ENCODE results near the gene SGMS1.

The SGMS1 gene

GRCh38 chr10:50531388-50532077 lies 92.2 kb downstream of the SGMS1 start:
- no peak for DNase-seq

GRCh38 chr10:50529660-50530059 lies 94.1 kb downstream of the SGMS1 start:
- DNase-seq: no peak

GRCh38 chr10:50528206-50528605 lies 95.5 kb downstream of the SGMS1 start:
- no peak for DNase-seq

GRCh38 chr10:50527442-50528043 lies 96.2 kb downstream of the SGMS1 start:
- DNase-seq: no peak

GRCh38 chr10:50526185-50526584 lies 97.6 kb downstream of the SGMS1 start:
- DNase-seq: no peak

- no peak for DNase-seq
These were observed 100.4 kb downstream of the SGMS1 start for GRCh38 chr10:50523357-50523756.

GRCh38 chr10:50522908-50523307 lies 100.8 kb downstream of the SGMS1 start:
- DNase-seq: no peak

GRCh38 chr10:50520115-50520514 lies 103.6 kb downstream of the SGMS1 start:
- DNase-seq: no peak

GRCh38 chr10:50517626-50518025 lies 106.1 kb downstream of the SGMS1 start:
- DNase-seq: no peak

- no peak for DNase-seq
These were observed 107.6 kb downstream of the SGMS1 start for GRCh38 chr10:50516171-50516570.

- no peak for DNase-seq
These were observed 108.3 kb downstream of the SGMS1 start for GRCh38 chr10:50515420-50515819.

GRCh38 chr10:50514995-50515394 lies 108.8 kb downstream of the SGMS1 start:
- DNase-seq: no peak

- no peak for DNase-seq
These were observed 109.8 kb downstream of the SGMS1 start for GRCh38 chr10:50513956-50514355.

- DNase-seq: no peak
These were observed 110.9 kb downstream of the SGMS1 start for GRCh38 chr10:50512743-50513416.

GRCh38 chr10:50512214-50512595 lies 111.6 kb downstream of the SGMS1 start:
- no peak for DNase-seq

GRCh38 chr10:50511492-50512213 lies 112.1 kb downstream of the SGMS1 start:
- no peak for DNase-seq

- peak; percentile 39 for DNase-seq
These were observed 113.0 kb downstream of the SGMS1 start for GRCh38 chr10:50510517-50511473.

- DNase-seq: no peak
These were observed 115.3 kb downstream of the SGMS1 start for GRCh38 chr10:50508315-50509051.

GRCh38 chr10:50506861-50507573 lies 116.7 kb downstream of the SGMS1 start:
- DNase-seq: peak; percentile 90

GRCh38 chr10:50504389-50504788 lies 119.4 kb downstream of the SGMS1 start:
- DNase-seq: no peak

Data from midbrain (tissue), 1 donor.